SJSA1 (cell line): Measurements from ENCODE around the gene FN3K. TPM values are rescaled to one million over a fixed set of nuclear protein-coding genes. Genes with fewer than 3 reads are reported as not detected.
"Not testable (repeated sequence)": the region's sequence is repeated elsewhere in the genome, so short reads cannot be mapped to it uniquely, and the experiment has no call there.

Experiments used
- DNase-seq, 2 experiments: peaks; one replicate each; pipeline ENCODE4 v3.0.0-alpha.2; 2015 to 2020; ENCODE audit warnings: low spot score in 2 of 2, low read depth in 1 of 2
- H3K27ac ChIP-seq: fragments of 250-450 bp; sonication (Bioruptor Pico); 2 replicates; pipeline ENCODE4 v1.5.1; 2020; ENCODE audit warnings: mild to moderate bottlenecking, moderate library complexity
- H3K27me3 ChIP-seq: fragments of 250-450 bp; sonication (Bioruptor Pico); replicated peaks from 2 replicates; pipeline ENCODE4 v1.5.1; 2020; ENCODE audit warnings: mild to moderate bottlenecking, moderate library complexity
- H3K36me3 ChIP-seq: fragments of 250-450 bp; sonication (Bioruptor Pico); 2 replicates; pipeline ENCODE4 v1.5.1; 2020; ENCODE audit warnings: mild to moderate bottlenecking
- H3K4me1 ChIP-seq: fragments of 250-450 bp; sonication (Bioruptor Pico); replicated peaks from 2 replicates; pipeline ENCODE4 v1.6.1; 2021; ENCODE audit warnings: mild to moderate bottlenecking
- H3K4me3 ChIP-seq: fragments of 250-450 bp; sonication (Bioruptor Pico); 2 replicates; pipeline ENCODE4 v1.5.1; 2020; ENCODE audit warnings: mild to moderate bottlenecking
- H3K9me3 ChIP-seq: fragments of 250-450 bp; sonication (Bioruptor Pico); replicated peaks from 2 replicates; pipeline ENCODE4 v1.5.1; 2020; ENCODE audit warnings: mild to moderate bottlenecking
- total RNA-seq: library from RNA; depleted of rRNA; stranded (reverse); fragments of >200 nt; shearing (Covaris generic); gene quantifications from 2 replicates; pipeline ENCODE4 v1.2.3, GENCODE V29; 2014

Gene FN3K
- total RNA-seq, 1 experiment from 2014 or later = 0.13 TPM

DNA sequence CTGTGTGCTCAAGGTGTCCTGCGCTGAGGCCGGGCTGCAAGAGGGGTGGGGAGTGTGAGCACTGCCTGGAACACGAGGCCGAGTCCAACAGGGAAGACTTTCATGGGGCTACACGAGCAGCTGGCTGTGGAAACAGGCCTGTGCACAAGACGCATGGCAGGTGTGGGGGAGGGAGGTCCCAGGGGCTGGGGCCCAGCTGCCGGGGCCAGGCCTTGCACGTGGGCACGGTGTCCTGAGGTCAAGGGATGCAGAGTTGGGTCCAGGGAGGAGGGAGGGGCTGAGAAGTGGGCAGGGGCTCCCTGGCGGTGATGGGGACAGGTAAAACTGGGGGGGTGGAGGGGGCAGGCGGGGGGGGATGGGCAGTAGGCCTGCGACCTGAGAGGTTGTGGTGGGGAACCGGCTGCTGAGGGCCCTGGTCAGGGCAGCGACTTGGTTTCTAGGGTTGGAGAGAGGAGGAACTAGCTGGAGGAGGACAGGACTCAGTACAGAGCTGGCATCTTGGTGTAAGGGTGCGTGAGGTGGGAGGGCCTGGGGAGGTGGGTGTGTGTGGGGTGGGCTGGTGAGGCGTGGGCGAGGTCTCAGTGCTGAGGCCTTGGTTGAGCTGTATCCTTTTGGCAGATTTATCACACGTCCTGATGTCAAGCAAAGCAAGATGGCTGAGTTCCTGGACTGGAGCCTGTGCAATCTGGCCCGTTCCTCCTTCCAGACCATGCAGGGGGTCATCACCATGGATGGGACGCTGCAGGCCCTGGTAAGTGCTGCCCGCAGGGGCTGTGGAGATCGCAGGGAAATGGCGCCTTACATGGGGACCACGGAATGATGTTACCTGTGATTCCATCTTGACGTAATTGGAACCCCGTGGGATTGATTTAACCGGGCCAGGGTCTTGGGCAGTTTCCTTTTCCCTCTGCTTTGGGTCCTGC lies 45.8 kb downstream of the FN3K start:
- Histone ChIP-seq H3K4me1 (no peaks in the 10 kb centered on the region), H3K36me3 (peaks cover 40% of the 10 kb centered on the region), H3K4me3 (no peak overlapping the region), H3K27me3 (no peaks in the 10 kb centered on the region), H3K9me3 (no peaks in the 10 kb centered on the region), H3K27ac (no peak overlapping the region)
- no peak for DNase-seq

DNA sequence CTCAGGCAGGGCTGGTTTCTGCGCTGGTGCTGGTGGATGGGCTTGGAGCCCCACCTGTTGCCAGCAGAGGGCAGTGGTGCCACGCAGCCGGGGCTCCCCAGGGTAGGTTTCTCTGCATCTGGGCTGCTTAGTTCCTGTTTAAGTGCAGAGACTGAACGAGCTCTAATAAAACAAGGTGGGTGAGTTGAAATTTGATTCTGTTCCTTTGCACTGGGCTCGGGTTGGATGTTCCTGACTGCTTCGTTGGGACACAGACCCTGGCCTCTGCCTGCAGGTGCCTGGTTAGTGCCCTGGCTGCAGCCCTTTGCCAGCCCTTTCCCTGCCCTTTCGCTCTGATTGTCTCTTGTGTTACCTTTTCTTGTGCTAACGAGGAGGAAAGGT lies 46.5 kb downstream of the FN3K start:
- H3K9me3 ChIP-seq = no peaks in the 10 kb centered on the region
- H3K4me1 ChIP-seq = no peaks in the 10 kb centered on the region
- H3K4me3 ChIP-seq = no peak overlapping the region
- peaks cover 38% of the 10 kb centered on the region for H3K36me3 ChIP-seq
- H3K27ac ChIP-seq = no peak overlapping the region
- peak; percentile 68 to 80 for DNase-seq
- H3K27me3 ChIP-seq = no peaks in the 10 kb centered on the region

DNA sequence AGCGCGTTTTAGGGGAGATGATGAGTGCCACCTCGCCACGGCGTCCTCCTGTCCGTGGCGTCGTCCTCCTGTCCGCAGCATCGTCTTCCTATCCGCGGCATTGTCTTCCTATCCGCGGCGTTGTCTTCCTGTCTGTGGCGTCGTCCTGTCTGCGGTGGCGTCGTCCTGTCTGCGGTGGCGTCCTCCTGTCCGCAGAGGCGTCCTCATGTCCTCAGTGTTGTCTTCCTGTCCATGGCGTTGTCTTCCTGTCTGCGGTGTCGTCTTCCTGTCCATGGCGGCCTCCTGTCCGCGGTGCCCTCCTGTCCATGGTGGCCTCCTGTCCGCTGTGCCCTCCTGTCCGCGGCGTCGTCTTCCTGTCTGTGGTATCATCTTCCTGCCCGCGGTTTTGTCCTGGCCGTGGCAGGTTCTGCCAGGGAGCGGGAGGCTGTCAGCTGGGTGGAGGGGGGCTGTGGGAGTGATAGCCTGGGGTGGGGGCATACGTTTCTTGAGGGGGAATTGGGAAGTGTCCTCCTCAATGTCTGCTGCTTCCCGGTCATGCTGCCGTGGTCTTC lies 47.3 kb downstream of the FN3K start:
- Histone ChIP-seq H3K4me1 (no peaks in the 10 kb centered on the region), H3K27ac (no peak overlapping the region), H3K36me3 (peaks cover 39% of the 10 kb centered on the region), H3K4me3 (no peak overlapping the region), H3K9me3 (no peaks in the 10 kb centered on the region), H3K27me3 (no peaks in the 10 kb centered on the region)
- no peak for DNase-seq

DNA sequence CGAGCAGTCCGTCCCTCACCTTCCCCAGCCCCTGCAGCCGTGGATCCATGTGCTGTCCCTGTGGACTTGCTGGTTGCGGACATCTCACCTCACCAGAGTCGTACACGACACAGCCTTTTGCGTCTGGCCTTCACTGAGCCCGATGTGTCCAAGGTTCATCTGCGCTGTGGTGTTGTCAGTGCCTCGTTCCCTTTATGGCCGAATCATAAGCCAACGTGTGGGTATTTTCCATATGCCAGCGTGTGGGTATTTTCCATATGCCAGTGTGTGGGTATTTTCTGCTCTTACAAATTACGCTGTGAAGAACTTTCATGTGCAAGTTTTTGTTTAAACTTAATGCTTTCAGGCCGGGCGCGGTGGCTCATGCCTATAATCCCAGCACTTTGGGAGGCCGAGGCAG lies 48.1 kb downstream of the FN3K start:
- H3K36me3 ChIP-seq = peaks cover 41% of the 10 kb centered on the region
- H3K27ac ChIP-seq = no peak overlapping the region
- no peak for DNase-seq
- no peak overlapping the region for H3K4me3 ChIP-seq
- H3K9me3 ChIP-seq = no peaks in the 10 kb centered on the region
- no peaks in the 10 kb centered on the region for H3K27me3 ChIP-seq
- H3K4me1 ChIP-seq = no peaks in the 10 kb centered on the region

DNA sequence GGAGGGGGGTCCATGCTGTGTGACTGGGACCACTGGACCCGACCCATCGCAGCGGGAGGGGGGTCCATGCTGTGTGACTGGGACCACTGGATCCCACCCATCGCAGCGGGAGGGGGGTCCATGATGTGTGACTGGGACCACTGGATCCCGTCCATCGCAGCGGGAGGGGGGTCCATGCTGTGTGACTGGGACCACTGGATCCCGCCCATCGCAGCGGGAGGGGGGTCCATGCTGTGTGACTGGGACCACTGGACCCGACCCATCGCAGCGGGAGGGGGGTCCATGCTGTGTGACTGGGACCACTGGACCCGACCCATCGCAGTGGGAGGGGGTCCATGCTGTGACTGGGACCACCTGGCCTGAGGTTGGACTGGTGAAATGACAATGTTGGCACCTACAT lies 50.2 kb downstream of the FN3K start:
- not testable (repeated sequence) for DNase-seq, H3K27me3 ChIP-seq, H3K27ac ChIP-seq, H3K9me3 ChIP-seq, H3K4me3 ChIP-seq, H3K4me1 ChIP-seq
- H3K36me3 ChIP-seq = peaks cover 39% of the 10 kb centered on the region

DNA sequence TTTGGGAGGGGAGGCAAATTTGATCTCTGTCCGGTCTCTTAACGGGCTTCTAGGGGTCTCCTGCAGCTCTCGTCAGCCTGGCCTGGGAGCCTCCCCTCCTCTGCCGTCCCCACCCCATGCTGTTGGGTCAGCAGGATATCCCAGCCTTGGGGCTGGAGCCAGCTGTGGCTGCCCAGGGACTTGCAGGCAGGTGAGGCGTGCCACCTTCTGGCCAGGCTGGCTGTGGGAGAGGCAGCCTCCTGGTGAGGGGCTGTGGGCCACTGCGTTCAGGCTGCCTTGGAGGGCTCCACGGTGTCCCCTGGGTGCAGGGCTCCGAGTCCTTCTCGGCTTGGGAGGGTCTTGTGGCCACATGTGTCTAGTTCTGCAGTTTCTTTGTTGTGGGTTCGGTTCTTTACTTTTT lies 51.0 kb downstream of the FN3K start:
- Histone ChIP-seq H3K36me3 (peaks cover 38% of the 10 kb centered on the region), H3K9me3 (no peaks in the 10 kb centered on the region), H3K27me3 (no peaks in the 10 kb centered on the region), H3K4me3 (no peak overlapping the region), H3K27ac (no peak overlapping the region), H3K4me1 (peaks cover 4% of the 10 kb centered on the region)
- no peak for DNase-seq

DNA sequence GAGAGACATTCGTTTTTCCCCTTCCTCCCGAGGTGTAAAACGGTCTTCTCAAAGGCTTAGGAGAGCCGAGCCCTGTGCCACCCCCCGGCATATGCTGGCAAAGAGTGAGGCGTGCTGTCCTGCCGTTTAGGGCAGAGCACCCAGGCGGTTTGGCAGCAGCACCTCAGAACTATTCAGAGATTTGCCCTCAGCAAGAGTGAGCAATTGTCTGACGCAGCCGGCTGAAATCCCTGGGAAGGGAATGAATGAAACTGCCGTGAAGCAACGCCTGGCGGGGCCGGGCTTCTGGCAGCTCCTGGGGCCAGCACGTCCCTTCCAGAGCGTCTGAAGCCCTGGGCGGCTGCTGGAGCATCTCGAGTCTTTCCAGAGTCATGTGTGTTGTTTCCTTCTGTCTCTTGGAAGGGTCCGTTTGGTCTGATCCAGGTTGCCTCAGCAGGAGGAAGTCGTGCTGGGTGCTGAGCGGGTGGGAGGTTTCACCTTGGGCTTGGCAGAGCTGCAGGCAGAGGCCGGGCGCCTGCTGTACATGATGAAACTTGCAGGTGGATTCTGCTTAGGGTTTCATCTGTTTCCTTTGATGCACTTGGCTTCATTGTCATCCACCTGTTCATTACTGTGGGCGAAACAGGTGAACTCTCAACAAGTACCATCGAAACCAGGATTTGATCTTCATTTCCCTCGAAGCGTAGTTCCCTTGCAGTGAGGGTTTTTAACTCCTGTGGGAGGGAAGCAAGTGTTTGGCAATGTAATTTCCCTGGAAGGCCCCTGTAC lies 51.9 kb downstream of the FN3K start:
- no peak overlapping the region for H3K4me3 ChIP-seq
- H3K9me3 ChIP-seq = no peaks in the 10 kb centered on the region
- H3K4me1 ChIP-seq = peaks cover 10% of the 10 kb centered on the region
- H3K36me3 ChIP-seq = peaks cover 30% of the 10 kb centered on the region
- no peak for DNase-seq
- H3K27me3 ChIP-seq = no peaks in the 10 kb centered on the region
- no peak overlapping the region for H3K27ac ChIP-seq

DNA sequence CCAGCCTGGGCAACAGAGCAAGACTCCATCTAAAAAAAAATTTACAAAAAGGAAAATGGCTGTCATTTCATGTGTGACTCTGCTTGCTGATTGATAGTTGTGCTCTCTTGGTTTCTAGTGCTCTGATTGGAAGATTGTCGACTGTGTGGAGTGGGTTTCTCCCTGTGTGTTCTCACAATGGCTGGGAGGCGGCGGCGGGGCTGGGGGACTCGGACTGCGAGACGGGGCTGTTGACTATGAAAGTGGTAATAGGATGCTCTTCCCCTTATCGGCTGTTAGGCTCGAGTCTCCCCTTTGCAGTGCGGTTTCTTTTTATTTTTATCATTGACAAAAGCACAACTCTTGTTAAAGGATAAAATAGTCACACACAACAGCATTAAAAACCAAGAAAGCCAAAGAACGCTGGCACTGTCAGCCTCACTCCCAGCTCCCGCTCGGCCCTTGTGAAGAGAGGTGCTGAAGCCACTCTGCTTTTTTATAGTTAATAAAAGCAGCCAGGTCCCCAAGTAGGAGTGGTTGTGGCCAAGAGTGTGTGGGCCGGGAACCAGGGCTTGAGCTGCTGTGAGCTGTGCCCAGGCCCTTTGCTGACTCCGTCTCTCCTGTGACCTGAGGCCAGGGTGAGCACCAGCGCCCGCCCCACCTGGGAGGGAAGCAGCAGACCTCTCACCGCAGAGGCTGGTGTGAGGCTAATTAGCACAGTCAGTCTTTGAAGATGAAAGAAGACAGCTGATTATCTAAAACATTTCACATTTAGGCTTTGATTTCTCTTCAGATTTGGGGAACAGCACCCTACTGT lies 53.0 kb downstream of the FN3K start:
- Histone ChIP-seq H3K36me3 (peaks cover 20% of the 10 kb centered on the region), H3K9me3 (no peaks in the 10 kb centered on the region), H3K4me3 (no peak overlapping the region)

DNA sequence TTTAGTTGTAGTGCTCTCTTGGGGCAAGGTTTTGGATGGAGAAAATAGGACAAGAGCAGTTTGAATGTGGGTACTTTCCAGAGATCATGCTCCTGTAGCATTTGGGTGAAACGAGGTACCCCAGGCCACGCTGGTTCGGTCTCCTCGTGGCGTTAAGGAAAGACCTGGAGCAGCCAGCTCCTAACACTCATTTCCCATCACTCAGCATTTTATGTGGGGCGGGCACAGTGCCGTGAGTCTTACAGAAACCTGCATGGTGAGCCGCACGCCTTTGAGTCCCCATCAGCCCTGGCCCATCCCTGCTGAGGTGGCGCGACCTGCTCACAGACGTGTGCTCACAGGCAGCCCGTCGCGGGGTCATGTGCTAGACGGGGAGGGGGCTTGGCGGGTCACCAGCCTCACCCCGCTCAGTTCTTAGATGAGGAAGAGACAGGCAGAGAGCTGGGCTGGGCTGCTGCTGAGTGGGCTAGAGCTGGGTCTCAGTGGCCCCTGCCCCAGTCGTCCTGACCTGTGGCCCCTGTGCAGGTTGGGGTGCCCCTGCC lies 53.7 kb downstream of the FN3K start:
- DNase-seq = no peak
- H3K9me3 ChIP-seq = no peaks in the 10 kb centered on the region
- no peak overlapping the region for H3K4me3 ChIP-seq
- peaks cover 19% of the 10 kb centered on the region for H3K36me3 ChIP-seq
- H3K4me1 ChIP-seq = peaks cover 10% of the 10 kb centered on the region
- no peak overlapping the region for H3K27ac ChIP-seq
- no peaks in the 10 kb centered on the region for H3K27me3 ChIP-seq

More for the DNA sequence above, 53.0 kb downstream of the FN3K start:
- H3K27me3 ChIP-seq = no peaks in the 10 kb centered on the region
- DNase-seq = no peak
- H3K27ac ChIP-seq = no peak overlapping the region
- H3K4me1 ChIP-seq = peaks cover 10% of the 10 kb centered on the region

DNA sequence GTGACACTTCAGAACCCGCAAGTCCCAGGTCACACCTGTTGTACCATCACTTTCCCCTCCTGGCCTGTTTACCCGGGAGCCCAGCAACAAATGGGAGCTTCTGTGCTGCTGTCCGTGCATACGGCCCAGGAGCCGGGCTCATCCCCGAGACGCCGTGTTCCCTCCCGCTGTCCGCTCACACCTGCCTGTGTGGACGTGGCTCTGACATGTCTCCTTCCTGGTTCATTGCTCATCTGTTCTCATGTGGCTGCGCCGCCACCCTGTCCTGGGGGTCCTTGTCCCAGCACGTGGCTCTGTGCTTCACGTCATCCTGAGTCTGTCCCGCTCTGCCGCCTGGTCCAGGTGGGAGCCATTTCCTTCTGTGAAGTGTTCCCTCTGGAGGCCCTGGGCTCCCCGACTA lies 54.4 kb downstream of the FN3K start:
- H3K9me3 ChIP-seq = no peaks in the 10 kb centered on the region
- H3K27me3 ChIP-seq = no peaks in the 10 kb centered on the region
- no peak overlapping the region for H3K27ac ChIP-seq
- peaks cover 18% of the 10 kb centered on the region for H3K36me3 ChIP-seq
- no peak for DNase-seq
- H3K4me1 ChIP-seq = peaks cover 10% of the 10 kb centered on the region
- H3K4me3 ChIP-seq = no peak overlapping the region

DNA sequence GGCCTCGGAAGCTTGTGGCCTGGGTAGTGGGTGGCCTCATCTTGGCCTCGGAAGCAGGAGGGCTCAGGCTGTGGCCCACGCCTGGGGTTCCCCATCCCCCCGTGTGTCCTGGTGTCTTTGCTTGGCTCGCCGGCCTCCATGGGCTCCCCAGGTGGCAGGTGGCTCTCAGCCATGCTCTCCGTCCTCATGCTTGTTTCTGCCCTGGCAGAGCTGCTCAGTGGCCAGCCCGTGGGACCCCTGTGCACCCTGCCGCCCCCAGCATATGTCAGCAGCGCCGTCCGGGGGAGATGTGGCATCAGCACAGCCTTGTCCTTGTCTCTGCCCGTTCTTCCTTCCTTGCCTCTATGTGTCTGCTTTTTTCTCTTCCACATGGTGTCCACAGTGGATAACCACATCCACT lies 55.0 kb downstream of the FN3K start:
- H3K27me3 ChIP-seq = no peaks in the 10 kb centered on the region
- peaks cover 10% of the 10 kb centered on the region for H3K4me1 ChIP-seq
- no peaks in the 10 kb centered on the region for H3K9me3 ChIP-seq
- no peak for DNase-seq
- H3K4me3 ChIP-seq = no peak overlapping the region
- peaks cover 24% of the 10 kb centered on the region for H3K36me3 ChIP-seq
- no peak overlapping the region for H3K27ac ChIP-seq

DNA sequence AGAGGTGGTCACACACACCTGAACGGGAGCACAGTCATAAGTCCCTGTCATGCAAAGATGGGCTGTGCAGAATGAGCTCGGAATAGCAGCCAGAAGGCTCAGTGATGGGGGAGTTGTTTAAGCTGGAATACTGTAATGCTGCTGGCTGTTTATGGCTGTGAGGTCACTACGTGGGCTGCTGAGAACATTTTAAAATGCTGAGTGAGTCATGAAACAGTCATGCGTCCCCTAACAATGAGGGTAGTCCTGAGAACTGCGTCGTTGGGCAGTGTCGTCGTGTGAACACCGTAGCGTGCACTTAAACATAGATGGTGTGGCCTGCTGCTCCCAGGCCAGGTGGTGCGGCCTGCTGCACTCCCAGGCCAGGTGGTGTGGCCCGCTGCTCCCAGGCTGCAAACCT lies 56.1 kb downstream of the FN3K start:
- peaks cover 10% of the 10 kb centered on the region for H3K4me1 ChIP-seq
- DNase-seq = peak; percentile 80 to 89
- H3K4me3 ChIP-seq = no peak overlapping the region
- H3K27ac ChIP-seq = peak overlapping the region; percentile 35
- peaks cover 26% of the 10 kb centered on the region for H3K36me3 ChIP-seq
- no peaks in the 10 kb centered on the region for H3K27me3 ChIP-seq
- no peaks in the 10 kb centered on the region for H3K9me3 ChIP-seq

DNA sequence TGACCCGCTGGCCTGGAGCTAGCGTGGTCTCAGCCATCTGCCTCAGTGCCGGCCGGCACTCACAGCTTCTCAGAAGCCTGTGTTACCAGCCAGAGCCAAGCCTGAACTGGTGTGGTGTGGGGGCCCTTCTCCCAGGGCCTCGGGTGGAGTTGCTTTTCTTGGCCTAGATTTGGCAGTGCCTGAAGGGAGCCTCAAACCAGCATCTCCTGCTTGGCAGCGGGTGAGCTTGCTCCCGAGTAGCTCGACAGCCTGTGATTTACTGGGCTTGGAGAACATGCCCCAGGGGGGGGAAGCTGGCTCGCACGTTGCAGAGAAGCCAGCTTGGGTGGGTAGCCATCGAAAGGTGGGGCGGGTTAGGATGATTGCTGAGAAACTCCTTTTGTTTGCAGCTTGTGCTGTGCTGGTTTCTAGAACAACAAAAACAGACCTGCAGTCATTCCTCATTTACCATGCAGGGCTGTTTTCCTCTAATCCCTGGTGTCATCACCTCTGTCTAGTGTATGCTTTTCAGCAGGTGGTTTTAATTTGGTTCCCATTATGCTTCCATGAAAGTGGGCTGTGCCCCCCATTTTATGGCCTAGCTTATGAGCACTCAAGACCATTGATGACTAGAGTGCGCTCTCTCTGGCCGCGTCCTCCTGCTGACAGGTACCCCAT lies 58.7 kb downstream of the FN3K start:
- no peak for DNase-seq
- Histone ChIP-seq H3K9me3 (no peaks in the 10 kb centered on the region), H3K36me3 (peaks cover 28% of the 10 kb centered on the region), H3K27me3 (no peaks in the 10 kb centered on the region), H3K27ac (no peak overlapping the region), H3K4me1 (peaks cover 10% of the 10 kb centered on the region), H3K4me3 (no peak overlapping the region)
